Effector memory CD8-positive, alpha-beta T cell (primary cell): Measurements from ENCODE around the gene LRRN1.

ENCODE experiments used
- ATAC-seq: fragments of 150-1000 bp; cut with Tn5 transposase; replicated peaks from 2 replicates; pipeline ENCODE4 v1.10.0; 2021; ENCODE audit warnings: mild to moderate bottlenecking, moderate library complexity
- DNase-seq, 3 experiments: peaks; one replicate each; pipeline ENCODE4 v3.0.0; 2021
- H3K27ac Mint-ChIP-seq, 2 donors: one replicate each; pipeline ENCODE4 v1.8.0; 2022; ENCODE audit warnings: mild to moderate bottlenecking in 2 of 2, mixed read lengths in 2 of 2, moderate library complexity in 2 of 2
- H3K27me3 Mint-ChIP-seq, 2 donors: one replicate each; pipeline ENCODE4 v1.8.0; 2022; ENCODE audit warnings: mixed read lengths in 2 of 2
- H3K36me3 Mint-ChIP-seq: one replicate; pipeline ENCODE4 v1.8.0; 2022; ENCODE audit warnings: mild to moderate bottlenecking, moderate library complexity, mixed read lengths; ENCODE audit not compliant: insufficient read depth
- H3K4me1 Mint-ChIP-seq, 2 donors: one replicate each; pipeline ENCODE4 v1.8.0; 2022; ENCODE audit warnings: low read depth in 2 of 2, mixed read lengths in 2 of 2
- H3K4me3 Mint-ChIP-seq, 2 donors: one replicate each; pipeline ENCODE4 v1.8.0; 2022; ENCODE audit warnings: mild to moderate bottlenecking in 2 of 2, mixed read lengths in 2 of 2, moderate library complexity in 2 of 2
- H3K9me3 Mint-ChIP-seq, 2 donors: one replicate each; pipeline ENCODE4 v1.8.0; 2022; ENCODE audit warnings: mixed read lengths in 2 of 2
- total RNA-seq, 9 experiments: gene quantifications; one replicate each; lab custom pipeline; 2026; lab: John Stamatoyannopoulos, UW

Gene LRRN1
- total RNA-seq = 0 to 2.3 (median 0.17) reads per million in 9 experiments

DNA sequence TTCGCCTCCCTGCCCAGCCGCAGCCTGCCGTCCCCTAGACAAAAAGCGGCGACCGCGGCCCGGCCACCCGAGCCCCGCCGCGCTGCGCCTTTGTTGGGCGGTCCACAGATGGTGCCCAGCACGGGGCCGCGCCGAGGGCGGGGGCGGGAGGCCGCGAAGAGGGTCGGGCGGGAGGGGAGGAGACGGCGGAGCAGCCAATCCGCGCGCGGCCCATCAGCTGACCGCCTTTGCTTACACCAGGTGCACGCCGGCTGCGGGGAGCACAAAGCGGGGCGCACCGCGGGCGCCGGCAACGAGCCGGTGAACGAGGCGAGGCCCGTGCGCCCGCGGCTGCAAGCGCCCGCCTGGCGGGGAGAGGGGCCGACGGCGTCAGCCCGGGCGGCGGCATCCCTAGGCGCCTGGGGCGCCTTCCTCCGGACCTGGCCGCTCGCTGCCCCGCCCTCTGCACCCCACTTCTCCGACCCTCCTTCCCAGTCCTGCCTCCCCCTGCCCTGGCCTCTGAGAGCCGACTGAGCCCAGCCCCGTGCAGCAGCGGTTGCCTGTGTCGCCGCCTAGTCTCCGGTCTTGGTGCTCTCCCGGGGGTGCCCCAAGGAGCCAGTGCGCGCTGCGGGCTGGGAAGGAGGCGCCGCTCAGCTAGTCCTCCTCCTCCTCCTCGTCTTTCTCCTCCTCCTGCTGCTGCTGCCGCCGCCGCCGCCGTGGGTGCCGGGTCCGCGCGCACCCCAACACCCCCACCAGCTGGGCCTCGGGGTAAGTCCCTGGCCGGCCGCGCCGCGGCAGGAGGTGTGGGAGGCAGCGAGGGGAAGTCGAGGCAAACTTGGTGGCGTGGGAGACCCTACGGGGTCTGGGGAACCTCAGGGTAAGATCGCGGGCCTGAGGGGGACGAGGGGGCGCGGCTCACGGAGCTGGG is at the start of gene LRRN1:
Gene LRRN1, plus strand, starts transcription at position 259 of the 907 bp plus-strand sequence. CDS start 45,211 bp downstream, outside the sequence.
- ATAC-seq = peak; percentile 44
- Mint-ChIP-seq H3K27ac (no peak within 1 kb of the TSS), H3K9me3 (peaks cover 0 to 6% of the 10 kb centered on the region in 2 donors), H3K36me3 (no peaks in the 10 kb centered on the region), H3K4me3 (peak within 1 kb of the TSS; percentile 61 to 72), H3K4me1 (peaks cover 0 to 11% of the 10 kb centered on the region in 2 donors), H3K27me3 (peaks cover 37 to 62% of the 10 kb centered on the region in 2 donors)
- DNase-seq = no peak

DNA sequence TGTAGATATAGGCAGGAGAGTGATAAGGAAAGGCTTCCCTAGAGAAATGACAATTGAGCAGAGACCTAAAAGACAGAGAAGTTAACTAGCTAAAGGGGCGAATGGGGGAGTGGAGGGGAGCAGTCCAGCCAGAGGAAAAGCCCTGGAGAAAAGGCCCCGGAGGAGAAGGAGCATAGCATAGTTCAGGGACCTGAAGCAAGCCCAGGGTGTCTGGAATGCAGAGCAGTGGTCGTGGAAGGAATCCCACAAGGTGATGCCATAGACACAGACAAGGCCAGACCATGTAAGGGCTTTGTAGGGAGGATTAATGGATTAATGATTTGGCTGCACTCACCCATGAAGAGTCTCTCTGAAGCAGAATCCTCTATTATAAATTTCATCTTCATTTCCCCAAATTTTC is 45.8 kb upstream of the LRRN1 start:
- no peak overlapping the region for H3K27ac Mint-ChIP-seq
- DNase-seq (no peak), ATAC-seq (no peak)
- H3K4me3 Mint-ChIP-seq = no peak overlapping the region
- H3K36me3 Mint-ChIP-seq = no peaks in the 10 kb centered on the region
- peaks cover 0 to 7% of the 10 kb centered on the region in 2 donors for H3K9me3 Mint-ChIP-seq
- no peaks in the 10 kb centered on the region for H3K27me3 Mint-ChIP-seq
- H3K4me1 Mint-ChIP-seq = no peaks in the 10 kb centered on the region

DNA sequence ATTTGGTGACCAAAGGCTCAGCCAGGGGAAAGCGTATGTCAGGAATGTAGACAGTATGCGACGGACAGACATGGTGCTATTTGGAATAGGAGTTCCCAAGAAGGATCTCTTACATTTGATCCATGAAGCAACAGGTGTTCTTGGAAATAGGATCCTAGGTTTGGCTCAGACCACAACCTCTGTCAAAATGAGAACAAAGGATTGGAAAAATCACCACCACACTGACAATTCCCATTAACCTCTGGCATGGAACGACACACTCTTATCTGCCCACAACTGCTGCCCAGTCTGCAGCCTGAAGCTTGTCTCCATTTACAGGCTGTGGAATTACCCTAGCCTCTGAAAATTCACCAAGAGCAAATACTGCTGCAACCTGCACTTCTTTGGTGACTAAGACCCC is 33.6 kb upstream of the LRRN1 start:
- Mint-ChIP-seq H3K4me1 (no peaks in the 10 kb centered on the region), H3K36me3 (no peaks in the 10 kb centered on the region), H3K27ac (no peak overlapping the region), H3K27me3 (no peaks in the 10 kb centered on the region), H3K4me3 (no peak overlapping the region), H3K9me3 (peaks cover 0 to 1% of the 10 kb centered on the region in 2 donors)
- DNase-seq (no peak), ATAC-seq (no peak)

DNA sequence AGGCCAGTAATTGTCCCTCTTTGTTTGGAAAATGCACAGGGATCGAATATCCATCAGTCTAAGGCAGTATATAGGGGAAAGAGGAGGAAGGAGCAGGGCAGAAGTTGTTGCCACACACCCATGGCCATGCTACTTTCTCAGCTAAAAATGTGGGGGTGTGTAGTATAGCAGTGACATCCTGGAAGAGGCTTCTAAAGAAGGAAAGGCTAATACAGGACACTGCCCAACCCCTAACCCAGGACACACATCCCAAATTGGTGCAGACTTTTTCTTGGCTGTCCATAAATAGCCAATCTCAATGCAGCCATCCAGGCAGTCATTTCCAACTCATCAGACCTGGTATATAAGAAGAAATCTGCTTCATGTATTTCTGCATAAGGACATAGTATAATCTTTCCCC is 33.1 kb upstream of the LRRN1 start:
- Mint-ChIP-seq H3K4me1 (no peaks in the 10 kb centered on the region), H3K27me3 (no peaks in the 10 kb centered on the region), H3K27ac (no peak overlapping the region), H3K4me3 (no peak overlapping the region), H3K36me3 (no peaks in the 10 kb centered on the region), H3K9me3 (peaks cover 0 to 1% of the 10 kb centered on the region in 2 donors)
- ATAC-seq (no peak), DNase-seq (no peak)

DNA sequence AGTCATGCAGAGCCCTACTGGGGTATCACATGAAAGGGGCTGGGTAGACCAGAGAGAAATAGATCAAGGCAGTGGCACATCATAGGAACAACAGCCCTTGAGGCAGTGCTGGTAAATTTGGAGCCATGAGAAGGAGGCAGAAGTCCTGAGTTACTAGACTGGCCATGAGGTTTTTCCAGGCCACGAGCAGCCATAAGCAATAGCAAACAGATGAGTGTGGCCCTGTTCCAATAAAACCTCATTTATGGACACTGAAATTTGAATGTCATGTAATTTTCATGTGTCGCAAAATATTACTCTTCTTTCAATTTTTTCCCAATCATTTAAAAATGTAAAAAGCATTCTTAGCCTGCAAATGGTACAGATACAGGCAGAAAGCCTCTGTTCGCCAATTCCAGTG is 28.1 kb upstream of the LRRN1 start:
- no peak for ATAC-seq
- Mint-ChIP-seq H3K4me3 (no peak overlapping the region), H3K36me3 (no peaks in the 10 kb centered on the region)

DNA sequence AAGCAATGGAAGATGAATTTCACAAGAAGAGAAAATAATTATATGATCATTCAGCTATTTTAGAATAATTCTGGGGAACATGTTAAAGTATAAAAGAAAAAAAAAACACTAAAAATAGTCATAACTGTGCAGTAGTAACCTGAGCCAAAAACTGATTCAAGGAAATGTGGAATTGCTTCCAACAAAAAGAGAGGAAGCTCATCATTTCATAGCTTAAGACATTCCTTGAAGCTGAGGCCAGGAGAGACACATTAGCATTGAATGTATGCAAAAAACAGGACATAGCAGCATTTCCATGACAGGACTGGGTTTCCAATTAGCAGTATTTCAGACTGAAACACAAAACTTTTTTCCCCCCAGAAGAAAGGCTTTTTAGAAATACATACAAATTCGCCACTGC is 27.7 kb upstream of the LRRN1 start:
- DNase-seq = no peak
- ATAC-seq = no peak
- H3K36me3 Mint-ChIP-seq = no peaks in the 10 kb centered on the region
- H3K27ac Mint-ChIP-seq = no peak overlapping the region
- peaks cover 0 to 5% of the 10 kb centered on the region in 2 donors for H3K9me3 Mint-ChIP-seq
- H3K27me3 Mint-ChIP-seq = no peaks in the 10 kb centered on the region
- no peaks in the 10 kb centered on the region for H3K4me1 Mint-ChIP-seq
- no peak overlapping the region for H3K4me3 Mint-ChIP-seq

More for the DNA sequence above, 28.1 kb upstream of the LRRN1 start:
- H3K4me1 Mint-ChIP-seq = no peaks in the 10 kb centered on the region
- no peaks in the 10 kb centered on the region for H3K27me3 Mint-ChIP-seq
- DNase-seq = no peak
- peaks cover 0 to 3% of the 10 kb centered on the region in 2 donors for H3K9me3 Mint-ChIP-seq
- no peak overlapping the region for H3K27ac Mint-ChIP-seq

DNA sequence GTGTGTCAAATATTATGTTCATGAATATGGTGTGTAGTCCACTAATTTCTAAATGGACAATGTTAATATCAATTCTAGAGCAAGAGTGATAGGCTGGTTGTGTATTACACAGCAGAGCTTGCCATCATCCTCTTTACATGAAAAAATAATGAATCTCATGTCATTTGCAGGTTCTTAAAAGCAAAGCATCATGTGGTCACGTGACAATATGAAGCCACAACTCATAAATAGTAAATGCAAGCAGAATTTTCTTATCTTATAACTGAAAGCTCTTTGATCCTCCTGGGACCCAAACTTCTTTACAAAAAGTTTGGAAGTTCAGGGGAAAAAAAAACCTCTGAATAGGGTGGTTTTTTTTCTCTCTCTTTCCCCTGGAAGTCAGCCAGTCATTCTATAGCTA is 26.9 kb upstream of the LRRN1 start:
- no peaks in the 10 kb centered on the region for H3K27me3 Mint-ChIP-seq
- no peaks in the 10 kb centered on the region for H3K4me1 Mint-ChIP-seq
- no peak overlapping the region for H3K27ac Mint-ChIP-seq
- no peak for ATAC-seq
- no peak for DNase-seq
- peaks cover 0 to 9% of the 10 kb centered on the region in 2 donors for H3K9me3 Mint-ChIP-seq
- no peaks in the 10 kb centered on the region for H3K36me3 Mint-ChIP-seq
- H3K4me3 Mint-ChIP-seq = no peak overlapping the region

DNA sequence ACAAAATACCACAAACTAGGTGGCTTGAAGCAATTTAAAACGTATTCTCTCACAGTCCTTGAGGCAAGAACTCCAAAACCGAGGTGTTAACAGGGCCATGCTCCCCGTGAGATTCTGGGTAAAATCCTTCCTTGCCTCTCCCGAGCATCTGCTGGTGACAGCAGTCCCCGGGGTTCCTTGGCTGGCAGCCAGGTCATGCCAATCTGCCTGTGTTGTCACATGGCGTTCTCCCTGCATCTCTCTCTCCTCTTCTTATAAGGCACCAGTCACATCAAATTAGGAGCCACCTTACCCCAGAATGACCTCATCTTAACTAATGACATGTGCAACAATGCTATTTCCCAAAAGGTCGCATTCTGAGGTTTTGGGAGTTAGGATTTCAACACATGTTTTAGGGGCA is 26.3 kb upstream of the LRRN1 start:
- no peak for ATAC-seq
- no peaks in the 10 kb centered on the region for H3K36me3 Mint-ChIP-seq
- H3K4me3 Mint-ChIP-seq = no peak overlapping the region
- H3K27ac Mint-ChIP-seq = no peak overlapping the region
- no peaks in the 10 kb centered on the region for H3K27me3 Mint-ChIP-seq
- H3K4me1 Mint-ChIP-seq = no peaks in the 10 kb centered on the region
- no peak for DNase-seq
- peaks cover 0 to 7% of the 10 kb centered on the region in 2 donors for H3K9me3 Mint-ChIP-seq

DNA sequence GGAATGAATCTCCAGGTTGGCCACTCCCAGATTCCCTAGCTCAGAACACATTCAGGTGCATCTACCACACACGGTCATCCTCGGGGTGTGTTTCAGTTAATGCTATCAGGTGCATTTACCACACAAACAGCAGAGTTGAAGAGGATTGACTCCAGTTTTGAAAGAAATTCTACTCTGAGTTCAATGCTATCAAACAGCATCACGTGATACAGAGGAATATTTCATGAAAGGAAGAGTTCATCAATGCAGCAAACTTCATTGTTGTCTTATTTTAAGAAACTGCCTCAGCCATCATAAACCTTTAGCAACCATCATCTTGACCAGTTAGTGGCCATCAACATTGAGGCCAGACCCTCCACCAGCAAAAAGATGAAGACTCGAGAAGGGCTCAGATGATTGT is 22.6 kb upstream of the LRRN1 start:
- H3K9me3 Mint-ChIP-seq = peaks cover 0 to 9% of the 10 kb centered on the region in 2 donors
- no peaks in the 10 kb centered on the region for H3K36me3 Mint-ChIP-seq
- no peaks in the 10 kb centered on the region for H3K4me1 Mint-ChIP-seq
- no peak overlapping the region for H3K4me3 Mint-ChIP-seq
- ATAC-seq (no peak), DNase-seq (no peak)
- H3K27me3 Mint-ChIP-seq = no peaks in the 10 kb centered on the region
- no peak overlapping the region for H3K27ac Mint-ChIP-seq

DNA sequence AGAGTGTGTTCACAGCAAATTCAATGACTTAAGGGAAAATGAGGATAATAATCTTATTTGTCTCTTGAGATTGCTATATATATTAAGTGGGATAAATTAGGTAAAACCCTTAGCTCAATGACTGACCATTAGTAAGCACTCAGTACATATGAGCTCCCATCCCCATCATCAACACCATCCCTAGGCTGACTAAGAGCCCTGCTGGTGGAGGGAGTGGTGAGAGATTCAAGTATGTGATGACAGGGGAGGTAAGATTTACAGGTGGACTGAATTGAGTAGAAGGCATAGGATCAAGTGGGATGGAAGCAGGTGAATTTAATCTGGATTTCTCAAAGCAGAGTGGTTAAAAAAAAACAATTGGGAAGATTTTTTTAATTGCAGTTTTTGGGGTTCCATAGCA is 21.0 kb upstream of the LRRN1 start:
- Mint-ChIP-seq H3K4me1 (no peaks in the 10 kb centered on the region), H3K9me3 (peaks cover 0 to 10% of the 10 kb centered on the region in 2 donors), H3K4me3 (no peak overlapping the region), H3K27ac (no peak overlapping the region), H3K27me3 (no peaks in the 10 kb centered on the region), H3K36me3 (no peaks in the 10 kb centered on the region)
- DNase-seq (no peak), ATAC-seq (no peak)

DNA sequence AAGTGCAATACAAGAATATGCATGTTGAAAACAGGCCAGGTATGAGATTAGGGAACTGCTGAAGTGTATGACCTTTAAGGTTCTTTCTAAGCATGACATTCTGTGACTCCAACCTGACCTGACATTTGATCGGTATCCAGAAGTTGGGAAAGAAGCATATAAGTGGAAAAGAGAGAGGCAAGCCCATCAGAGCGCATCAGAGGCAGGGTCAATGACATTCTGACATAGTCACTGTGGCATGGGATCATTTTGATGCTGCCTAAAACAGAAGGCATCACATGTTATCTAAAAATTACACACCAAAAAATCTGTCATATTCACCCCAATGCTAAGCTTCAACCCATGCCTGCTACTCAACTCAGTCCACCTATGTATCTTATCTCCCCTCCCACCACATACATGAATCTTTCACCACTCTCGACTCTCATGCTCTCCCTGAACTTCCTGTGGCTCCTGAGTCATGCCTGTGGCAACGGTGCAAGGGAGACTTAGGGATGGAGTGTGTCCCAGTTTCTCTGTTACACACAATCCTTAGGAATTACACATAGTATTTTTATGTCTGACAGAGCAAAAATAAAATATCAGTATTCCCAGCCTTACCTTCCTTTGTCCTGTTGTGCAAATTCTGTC is 20.5 kb upstream of the LRRN1 start:
- H3K4me3 Mint-ChIP-seq = no peak overlapping the region
- peaks cover 0 to 13% of the 10 kb centered on the region in 2 donors for H3K9me3 Mint-ChIP-seq
- no peaks in the 10 kb centered on the region for H3K27me3 Mint-ChIP-seq
- DNase-seq (no peak), ATAC-seq (no peak)
- H3K4me1 Mint-ChIP-seq = no peaks in the 10 kb centered on the region
- H3K27ac Mint-ChIP-seq = no peak overlapping the region
- H3K36me3 Mint-ChIP-seq = no peaks in the 10 kb centered on the region

DNA sequence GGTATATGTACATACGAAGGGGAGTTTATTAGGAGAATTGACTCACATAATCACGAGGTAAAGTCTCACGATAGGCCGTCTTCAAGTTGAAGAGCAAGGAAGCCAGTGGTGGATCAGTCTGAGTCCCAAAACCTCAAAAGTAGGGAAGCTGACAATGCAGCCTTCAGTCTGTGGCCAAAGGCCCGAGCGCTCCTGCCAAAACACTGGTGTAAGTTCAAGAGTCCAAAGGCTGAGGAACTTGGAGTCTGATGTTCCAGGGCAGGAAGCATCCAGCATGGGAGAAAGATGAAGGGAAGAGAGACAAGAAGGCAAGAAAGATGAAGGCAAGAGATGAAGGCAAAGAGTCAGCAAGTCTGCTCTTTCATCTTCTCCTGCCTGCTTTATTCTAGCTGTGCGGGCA is 16.8 kb upstream of the LRRN1 start:
- ATAC-seq = no peak
- Mint-ChIP-seq H3K4me1 (no peaks in the 10 kb centered on the region), H3K9me3 (peaks cover 7 to 9% of the 10 kb centered on the region in 2 donors)

DNA sequence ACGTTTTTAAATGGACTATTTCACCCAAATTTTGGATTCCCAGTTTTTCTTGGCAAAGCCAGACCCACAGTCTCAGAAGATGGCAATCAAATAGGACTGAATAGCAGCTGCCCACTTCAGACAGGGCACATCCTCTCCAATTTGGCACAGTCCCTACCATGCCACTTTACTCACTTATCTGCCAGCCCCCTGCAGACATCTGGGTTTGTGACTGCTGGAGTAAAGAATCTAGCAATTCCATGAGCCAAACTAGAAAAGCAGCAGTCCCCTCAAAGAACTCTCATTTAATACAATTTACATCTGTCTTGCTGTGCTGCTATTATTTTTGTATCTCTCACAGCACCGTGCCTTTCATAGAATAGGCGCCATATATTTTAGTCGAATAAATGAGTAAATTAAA is 16.0 kb upstream of the LRRN1 start:
- Mint-ChIP-seq H3K36me3 (no peaks in the 10 kb centered on the region), H3K4me3 (no peak overlapping the region)

More for the DNA sequence above, 16.8 kb upstream of the LRRN1 start:
- Mint-ChIP-seq H3K4me3 (no peak overlapping the region), H3K36me3 (no peaks in the 10 kb centered on the region), H3K27me3 (no peaks in the 10 kb centered on the region), H3K27ac (no peak overlapping the region)
- DNase-seq = no peak

DNA sequence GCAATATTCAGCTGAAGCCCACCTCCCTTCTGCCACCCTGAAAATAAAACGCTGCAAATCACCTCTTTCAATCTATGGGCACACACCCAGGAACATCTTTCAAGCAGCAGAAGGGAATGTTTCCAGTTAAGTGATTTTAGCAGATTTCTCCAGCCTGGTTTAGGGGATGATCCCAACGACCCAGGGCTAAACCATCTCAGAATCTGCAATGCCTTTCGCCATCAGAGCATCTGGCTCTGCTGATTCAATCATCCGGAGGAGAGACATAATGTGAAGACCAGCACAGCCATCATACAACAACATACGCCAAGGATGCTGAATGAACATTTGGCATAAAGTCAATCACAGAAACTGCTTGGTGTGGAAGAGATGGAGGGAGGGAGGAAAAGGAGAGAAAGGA is 15.5 kb upstream of the LRRN1 start:
- Mint-ChIP-seq H3K36me3 (no peaks in the 10 kb centered on the region), H3K4me1 (no peaks in the 10 kb centered on the region), H3K9me3 (peaks cover 7 to 9% of the 10 kb centered on the region in 2 donors), H3K27ac (no peak overlapping the region), H3K4me3 (no peak overlapping the region), H3K27me3 (no peaks in the 10 kb centered on the region)
- ATAC-seq (no peak), DNase-seq (no peak)

More for the DNA sequence above, 16.0 kb upstream of the LRRN1 start:
- Mint-ChIP-seq H3K27ac (no peak overlapping the region), H3K4me1 (no peaks in the 10 kb centered on the region), H3K27me3 (no peaks in the 10 kb centered on the region), H3K9me3 (peaks cover 7 to 9% of the 10 kb centered on the region in 2 donors)
- no peak for ATAC-seq
- DNase-seq = no peak
